Uterus (tissue), 2 donors: ENCODE data around the gene ETS1.

Experiments used
- CTCF ChIP-seq, 4 experiments: fragments of 200-600 bp in 2 of 4; fragments of 450-650 bp in 2 of 4; sonication (generic) in 2 of 4; IDR thresholded peaks; one replicate each; pipeline ENCODE4 v1.5.1; 2016 to 2019; ENCODE audit warnings: antibody characterized with exemption in 4 of 4, mild to moderate bottlenecking in 2 of 4, moderate library complexity in 1 of 4
- POLR2A ChIP-seq, 2 donors: fragments of 450-650 bp; IDR thresholded peaks; one replicate each; pipeline ENCODE4 v1.6.1; 2016; ENCODE audit warnings: antibody characterized with exemption in 2 of 2, mild to moderate bottlenecking in 1 of 2, moderate library complexity in 1 of 2

GRCh38 chr11:128463371-128463829 is 124.0 kb downstream of the ETS1 start:
- TF ChIP-seq POLR2A (IDR thresholded peaks at IDR 0.05) (no peak), CTCF (IDR thresholded peaks at IDR 0.05) (no peak)
